GM12878 (cell line): ENCODE results near the gene USP54. TPM values are rescaled to one million over a fixed set of nuclear protein-coding genes. Genes with fewer than 3 reads are reported as not detected.

Source experiments
- ATAC-seq: fragments of 200-7000 bp; cut with Tn5 transposase; 3 replicates; pipeline ENCODE4 v1.9.1; 2020; ENCODE audit warnings: mild to moderate bottlenecking, moderate library complexity
- BruUV-seq: library from RNA; stranded (reverse); fragments of 400-500 nt; replicated peaks from 2 replicates; lab custom pipeline; 2021; lab: Mats Ljungman, UMichigan
- CTCF ChIA-PET: fragments of 300-600 bp; sonication (Branson Sonifier 250); formaldehyde crosslinking; extraction: SDS; loops from one replicate; lab custom pipeline; 2021; ENCODE audit warnings: inconsistent platforms; lab: Yijun Ruan, JAX
- POLR2A ChIA-PET: fragments of 350-600 bp; formaldehyde crosslinking; extraction: SDS; loops from one replicate; lab custom pipeline; 2021; ENCODE audit warnings: inconsistent platforms; lab: Charles Lee
- RAD21 ChIA-PET: fragments of 300-600 bp; sonication (Branson Sonifier 250); formaldehyde crosslinking; loops from one replicate; lab custom pipeline; 2023; ENCODE audit warnings: antibody characterized with exemption; ENCODE audit not compliant: unreplicated experiment; lab: Charles Lee
- SMC1A ChIA-PET: fragments of 300-600 bp; sonication (Branson Sonifier 250); formaldehyde crosslinking; loops from one replicate; lab custom pipeline; 2023; ENCODE audit not compliant: unreplicated experiment, uncharacterized antibody; lab: Charles Lee
- DNase-seq: peaks from one replicate; pipeline ENCODE4 v3.0.0-alpha.2; 2011; ENCODE audit warnings: low read depth, low spot score
- FAIRE-seq: peaks from 3 replicates; lab custom pipeline; 2011; peaks lifted over from hg19 to GRCh38; lab: Jason Lieb, UNC
- H2AFZ ChIP-seq: 2 replicates; pipeline ENCODE4 v1.6.0; 2011; ENCODE audit warnings: low read depth, low read length, control low read depth; ENCODE audit not compliant: control insufficient read depth
- H3K27ac ChIP-seq: 2 replicates; pipeline ENCODE4 v1.5.1; 2011; ENCODE audit warnings: control low read depth; ENCODE audit not compliant: control insufficient read depth, insufficient read depth
- H3K27me3 ChIP-seq, 2 experiments: replicated peaks in 1 of 2; 2 replicates each; pipeline versions ENCODE4 v1.6.0 to v1.6.1; 2011; ENCODE audit warnings: low read length in 1 of 2; ENCODE audit not compliant: control insufficient read depth in 2 of 2, insufficient read depth in 2 of 2
- H3K36me3 ChIP-seq, 2 experiments: 2 replicates each; pipeline ENCODE4 v1.5.1; 2011; ENCODE audit warnings: low read length in 1 of 2; ENCODE audit not compliant: control insufficient read depth in 2 of 2, insufficient read depth in 2 of 2
- H3K4me1 ChIP-seq: 2 replicates; pipeline ENCODE4 v1.6.1; 2011; ENCODE audit warnings: mild to moderate bottlenecking, low read length, moderate library complexity, mixed read lengths; ENCODE audit not compliant: control insufficient read depth, insufficient read depth
- H3K4me2 ChIP-seq: 2 replicates; pipeline ENCODE4 v1.6.0; 2011; ENCODE audit warnings: control low read depth; ENCODE audit not compliant: control insufficient read depth, insufficient read depth
- H3K4me3 ChIP-seq: fragments of 200-600 bp; sonication (generic); 2 replicates; pipeline ENCODE4 v1.5.1; 2016
- H3K79me2 ChIP-seq: 2 replicates; pipeline ENCODE4 v1.6.0; 2011; ENCODE audit warnings: low read length; ENCODE audit not compliant: control insufficient read depth, insufficient read depth
- H3K9ac ChIP-seq: 2 replicates; pipeline ENCODE4 v1.8.0; 2011; ENCODE audit warnings: low read length, control low read depth, mixed read lengths; ENCODE audit not compliant: control insufficient read depth, insufficient read depth
- H3K9me3 ChIP-seq: replicated peaks from 3 replicates; pipeline ENCODE4 v1.5.1; 2011; ENCODE audit warnings: mild to moderate bottlenecking, low read length; ENCODE audit not compliant: control insufficient read depth, insufficient read depth
- H4K20me1 ChIP-seq: 2 replicates; pipeline ENCODE4 v1.6.0; 2011; ENCODE audit not compliant: control insufficient read depth, insufficient read depth
- BHLHE40 ChIP-seq, 2 experiments: fragments of 450-650 bp in 1 of 2; IDR thresholded peaks; 2 replicates each; pipeline ENCODE4 v1.6.1; 2011 to 2017; ENCODE audit warnings: low read depth in 2 of 2, borderline replicate concordance in 1 of 2, improper control_type of control experiment in 1 of 2, low read length in 1 of 2, mild to moderate bottlenecking in 1 of 2
- CHD2 ChIP-seq: IDR thresholded peaks from 2 replicates; pipeline ENCODE4 v1.6.1; 2011; ENCODE audit warnings: low read depth, low read length, improper control_type of control experiment, borderline replicate concordance
- HCFC1 ChIP-seq: fragments of 150-350 bp; IDR thresholded peaks from 2 replicates; pipeline ENCODE4 v1.6.1; 2014; ENCODE audit warnings: low read length
- HDAC2 ChIP-seq: fragments of 200-600 bp; sonication (generic); IDR thresholded peaks from 2 replicates; pipeline ENCODE4 v1.6.1; 2017
- IKZF2 ChIP-seq, 2 experiments: fragments of 450-650 bp; IDR thresholded peaks; 2 replicates each; pipeline ENCODE4 v1.6.1; 2017; ENCODE audit warnings: mild to moderate bottlenecking in 2 of 2, moderate library complexity in 2 of 2
- IRF5 ChIP-seq: fragments of 450-650 bp; IDR thresholded peaks from 2 replicates; pipeline ENCODE4 v1.6.1; 2017; ENCODE audit warnings: borderline replicate concordance
- MTA3 ChIP-seq: IDR thresholded peaks from 2 replicates; pipeline ENCODE4 v1.6.1; 2012; ENCODE audit warnings: low read length, inconsistent platforms, borderline replicate concordance
- MXI1 ChIP-seq: fragments of 150-350 bp; IDR thresholded peaks from 2 replicates; pipeline ENCODE4 v1.6.1; 2011; ENCODE audit warnings: low read depth, mild to moderate bottlenecking, inconsistent platforms, low read length, improper control_type of control experiment
- RCOR1 ChIP-seq: conservative IDR thresholded peaks from 2 replicates; pipeline ENCODE4 v1.6.1; 2012; ENCODE audit warnings: low read depth, low read length, improper control_type of control experiment
- ZNF384 ChIP-seq: IDR thresholded peaks from 2 replicates; pipeline ENCODE4 v1.6.1; 2012; ENCODE audit warnings: low read depth, mild to moderate bottlenecking, low read length, improper control_type of control experiment, borderline replicate concordance
- WGBS: methylation state at CpG from one replicate; pipeline ENCODE4 v1.1.6; 2016; ENCODE audit warnings: low lambda C conversion rate; ENCODE audit not compliant: insufficient replicate concordance, insufficient coverage; ENCODE audit errors: missing lambda C conversion rate; 5-methylcytosine and 5-hydroxymethylcytosine counted together
- in situ Hi-C: fragments of 300-500 bp; cut with MboI; formaldehyde crosslinking; loops from 9 replicates; pipeline ENCODE4 v1.14.3; 2018; ENCODE audit warnings: mixed read lengths
- intact Hi-C: fragments of 100-400 bp; cut with micrococcal nuclease; formaldehyde crosslinking; loops from one replicate; pipeline ENCODE4 v1.14.2; 2022; ENCODE audit not compliant: unreplicated experiment
- polyA plus RNA-seq, 11 experiments: library from polyadenylated mRNA; depleted of rRNA in 4 of 11; unstranded in 6 of 11; stranded (reverse) in 5 of 11; fragments of >200 nt; fragmentation: Nextera tagmentation in 4 of 11; fragmentation: Illumina TruSeq in 1 of 11; extraction: Ambion mirVana in 4 of 11; extraction: Trizol in 1 of 11; gene quantifications; 1 replicate in 1 of 11; 2 replicates in 10 of 11; pipeline versions ENCODE4 v1.2.1 to v1.2.3, GENCODE V29; 2011 to 2016; ENCODE audit warnings: inconsistent platforms in 2 of 11, missing spikeins in 2 of 11, low read depth in 1 of 11
- total RNA-seq, 4 experiments: library from RNA; depleted of rRNA in 3 of 4; stranded (reverse); fragments of >200 nt in 3 of 4; fragmentation: Illumina TruSeq in 1 of 4; extraction: Trizol in 1 of 4; gene quantifications; 2 replicates each; pipeline versions ENCODE4 v1.2.1 to v1.2.3, GENCODE V29; 2013 to 2021
- TF ChIP-seq, protein P1 (sequence below): fragments of 450-650 bp; IDR thresholded peaks from 2 replicates; pipeline ENCODE4 v1.6.1; 2017; ENCODE audit warnings: mild to moderate bottlenecking
- TF ChIP-seq, protein P2 (sequence below): IDR thresholded peaks from 2 replicates; pipeline ENCODE4 v1.6.1; 2012; ENCODE audit warnings: mild to moderate bottlenecking, low read depth, low read length

USP54 gene
- total and polyA plus RNA-seq, 10 of the 15 experiments (the other 5 are each of a cell fraction or from before 2014, with no cell fraction given), result 0.93 to 10.5 (median 5.5) TPM

DNA sequence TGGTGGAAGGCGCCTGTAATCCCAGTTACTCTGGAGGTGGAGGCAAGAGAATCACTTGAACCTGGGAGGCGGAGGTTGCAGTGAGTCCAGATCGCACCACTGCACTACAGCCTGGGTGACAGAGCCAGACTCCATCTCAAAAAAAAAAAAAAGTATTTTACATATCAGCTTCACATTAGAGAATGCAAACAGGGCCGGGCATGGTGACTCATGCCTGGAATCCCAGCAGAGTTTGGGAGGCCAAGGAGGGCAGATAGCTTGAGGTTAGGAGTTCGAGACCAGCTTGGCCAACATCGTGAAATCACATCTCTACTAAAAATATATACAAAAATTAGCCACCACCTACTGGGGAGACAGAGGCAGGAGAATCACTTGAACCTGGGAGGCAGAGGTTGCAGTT, 31.6 kb downstream of the USP54 start:
- intact Hi-C loops, result no loop called here
- TF ChIP-seq ZNF384, result no peak
- TF ChIP-seq, protein P1, sequence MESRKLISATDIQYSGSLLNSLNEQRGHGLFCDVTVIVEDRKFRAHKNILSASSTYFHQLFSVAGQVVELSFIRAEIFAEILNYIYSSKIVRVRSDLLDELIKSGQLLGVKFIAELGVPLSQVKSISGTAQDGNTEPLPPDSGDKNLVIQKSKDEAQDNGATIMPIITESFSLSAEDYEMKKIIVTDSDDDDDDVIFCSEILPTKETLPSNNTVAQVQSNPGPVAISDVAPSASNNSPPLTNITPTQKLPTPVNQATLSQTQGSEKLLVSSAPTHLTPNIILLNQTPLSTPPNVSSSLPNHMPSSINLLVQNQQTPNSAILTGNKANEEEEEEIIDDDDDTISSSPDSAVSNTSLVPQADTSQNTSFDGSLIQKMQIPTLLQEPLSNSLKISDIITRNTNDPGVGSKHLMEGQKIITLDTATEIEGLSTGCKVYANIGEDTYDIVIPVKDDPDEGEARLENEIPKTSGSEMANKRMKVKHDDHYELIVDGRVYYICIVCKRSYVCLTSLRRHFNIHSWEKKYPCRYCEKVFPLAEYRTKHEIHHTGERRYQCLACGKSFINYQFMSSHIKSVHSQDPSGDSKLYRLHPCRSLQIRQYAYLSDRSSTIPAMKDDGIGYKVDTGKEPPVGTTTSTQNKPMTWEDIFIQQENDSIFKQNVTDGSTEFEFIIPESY, result no peak
- TF ChIP-seq IKZF2 (IDR thresholded peaks at IDR 0.05), result no peak
- H4K20me1 ChIP-seq, result no peaks in the 10 kb centered on the region

DNA sequence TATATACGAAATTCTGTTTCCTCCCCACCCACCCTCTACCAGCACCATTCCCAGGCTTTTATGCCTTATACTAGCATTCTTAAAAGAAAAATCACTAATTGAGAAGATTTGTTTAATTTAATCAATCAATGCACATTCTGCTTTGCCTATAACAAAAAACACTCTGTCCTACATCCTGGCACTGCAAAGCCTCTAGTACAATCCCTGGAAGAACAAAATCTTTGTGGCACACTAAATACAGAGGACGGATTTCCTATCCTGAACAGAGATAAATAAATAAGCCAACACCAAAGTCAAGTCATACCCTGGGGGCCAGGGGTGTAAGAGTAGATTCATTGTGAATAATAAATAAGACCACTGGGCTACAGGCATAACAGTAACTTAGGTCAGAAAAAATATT, 34.3 kb downstream of the USP54 start:
- CTCF ChIA-PET, result no interaction called here
- no peak overlapping the region for H3K27ac ChIP-seq
- no peak overlapping the region for H3K9ac ChIP-seq
- H3K27me3 ChIP-seq, result no peaks in the 10 kb centered on the region
- DNase-seq, result no peak
- H3K9me3 ChIP-seq, result no peaks in the 10 kb centered on the region
- intact Hi-C loops (no loop called here), in situ Hi-C loops (no loop called here)
- H3K36me3 ChIP-seq, result no peaks in the 10 kb centered on the region
- no peaks in the 10 kb centered on the region for H3K4me1 ChIP-seq
- 79% methylated on average over 2 of the region's 2 CpGs for WGBS
- no TSS peak for BruUV-seq
- H3K4me2 ChIP-seq, result no peak overlapping the region
- no peak for ATAC-seq
- no peak overlapping the region for H2AFZ ChIP-seq
- no peak overlapping the region for H3K4me3 ChIP-seq
- no peak for FAIRE-seq
- POLR2A ChIA-PET, result no interaction called here
- SMC1A ChIA-PET, result no interaction called here
- RAD21 ChIA-PET, result no interaction called here
- H3K79me2 ChIP-seq, result no peaks in the 10 kb centered on the region
- no peaks in the 10 kb centered on the region for H4K20me1 ChIP-seq
- TF ChIP-seq HCFC1 (no peak), BHLHE40 (IDR thresholded peaks at IDR 0.05; ENCODE audit: borderline replicate concordance in 1 of 2, low read depth in 2 of 2, low read length in 1 of 2) (no peak), CHD2 (no peak), HDAC2 (no peak), IRF5 (no peak), RCOR1 (no peak), MTA3 (no peak), MXI1 (no peak)
- TF ChIP-seq, protein P2, sequence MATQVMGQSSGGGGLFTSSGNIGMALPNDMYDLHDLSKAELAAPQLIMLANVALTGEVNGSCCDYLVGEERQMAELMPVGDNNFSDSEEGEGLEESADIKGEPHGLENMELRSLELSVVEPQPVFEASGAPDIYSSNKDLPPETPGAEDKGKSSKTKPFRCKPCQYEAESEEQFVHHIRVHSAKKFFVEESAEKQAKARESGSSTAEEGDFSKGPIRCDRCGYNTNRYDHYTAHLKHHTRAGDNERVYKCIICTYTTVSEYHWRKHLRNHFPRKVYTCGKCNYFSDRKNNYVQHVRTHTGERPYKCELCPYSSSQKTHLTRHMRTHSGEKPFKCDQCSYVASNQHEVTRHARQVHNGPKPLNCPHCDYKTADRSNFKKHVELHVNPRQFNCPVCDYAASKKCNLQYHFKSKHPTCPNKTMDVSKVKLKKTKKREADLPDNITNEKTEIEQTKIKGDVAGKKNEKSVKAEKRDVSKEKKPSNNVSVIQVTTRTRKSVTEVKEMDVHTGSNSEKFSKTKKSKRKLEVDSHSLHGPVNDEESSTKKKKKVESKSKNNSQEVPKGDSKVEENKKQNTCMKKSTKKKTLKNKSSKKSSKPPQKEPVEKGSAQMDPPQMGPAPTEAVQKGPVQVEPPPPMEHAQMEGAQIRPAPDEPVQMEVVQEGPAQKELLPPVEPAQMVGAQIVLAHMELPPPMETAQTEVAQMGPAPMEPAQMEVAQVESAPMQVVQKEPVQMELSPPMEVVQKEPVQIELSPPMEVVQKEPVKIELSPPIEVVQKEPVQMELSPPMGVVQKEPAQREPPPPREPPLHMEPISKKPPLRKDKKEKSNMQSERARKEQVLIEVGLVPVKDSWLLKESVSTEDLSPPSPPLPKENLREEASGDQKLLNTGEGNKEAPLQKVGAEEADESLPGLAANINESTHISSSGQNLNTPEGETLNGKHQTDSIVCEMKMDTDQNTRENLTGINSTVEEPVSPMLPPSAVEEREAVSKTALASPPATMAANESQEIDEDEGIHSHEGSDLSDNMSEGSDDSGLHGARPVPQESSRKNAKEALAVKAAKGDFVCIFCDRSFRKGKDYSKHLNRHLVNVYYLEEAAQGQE, result no peak

More for the DNA sequence above, 31.6 kb downstream of the USP54 start:
- in situ Hi-C loops, result no loop called here
- no peaks in the 10 kb centered on the region for H3K4me1 ChIP-seq
- H3K4me3 ChIP-seq, result no peak overlapping the region
- ChIA-PET RAD21 (no interaction called here), POLR2A (no interaction called here), SMC1A (interaction anchor here (0.6 kb wide), 1 partner anchor 61 kb away, joined by 3 read pairs; no protein-coding TSS in a partner anchor), CTCF (no interaction called here)
- no peak overlapping the region for H3K27ac ChIP-seq
- BruUV-seq, result no TSS peak
- H3K79me2 ChIP-seq, result no peaks in the 10 kb centered on the region
- no peaks in the 10 kb centered on the region for H3K36me3 ChIP-seq
- DNase-seq (no peak), ATAC-seq (no peak), FAIRE-seq (no peak)
- H2AFZ ChIP-seq, result no peak overlapping the region
- H3K4me2 ChIP-seq, result no peak overlapping the region
- H3K9me3 ChIP-seq, result no peaks in the 10 kb centered on the region
- no peak overlapping the region for H3K9ac ChIP-seq
- no peaks in the 10 kb centered on the region for H3K27me3 ChIP-seq
- WGBS, result 87% methylated on average over 5 of the region's 6 CpGs
